Activated gamma-delta T cell (primary cell): ENCODE measurements around the gene CLIC4.
"Not testable (repeated sequence)": the region's sequence is repeated elsewhere in the genome, so short reads cannot be mapped to it uniquely, and the experiment has no call there.

ENCODE experiments used
- DNase-seq: peaks from one replicate; lab custom pipeline; 2025; lab: John Stamatoyannopoulos, UW

CLIC4 gene

GRCh38 chr1:24717887-24718650, 27.2 kb upstream of the CLIC4 start:
- no peak for DNase-seq

- no peak for DNase-seq
Observed at GRCh38 chr1:24720152-24720551, 25.1 kb upstream of the CLIC4 start.

- no peak for DNase-seq
Observed at GRCh38 chr1:24721533-24721932, 23.7 kb upstream of the CLIC4 start.

GRCh38 chr1:24722073-24723035, 22.9 kb upstream of the CLIC4 start:
- DNase-seq: not testable (repeated sequence)

- DNase-seq: no peak
Observed at GRCh38 chr1:24724345-24725208, 20.7 kb upstream of the CLIC4 start.

GRCh38 chr1:24725209-24725651, 20.0 kb upstream of the CLIC4 start:
- no peak for DNase-seq

- no peak for DNase-seq
Observed at GRCh38 chr1:24726741-24727140, 18.5 kb upstream of the CLIC4 start.

- no peak for DNase-seq
Observed at GRCh38 chr1:24727501-24728216, 17.6 kb upstream of the CLIC4 start.

GRCh38 chr1:24728982-24729381, 16.3 kb upstream of the CLIC4 start:
- no peak for DNase-seq

GRCh38 chr1:24732186-24732885, 12.9 kb upstream of the CLIC4 start:
- no peak for DNase-seq

GRCh38 chr1:24733342-24733741, 11.9 kb upstream of the CLIC4 start:
- DNase-seq: not testable (repeated sequence)

- DNase-seq: no peak
Observed at GRCh38 chr1:24735156-24735508, 10.1 kb upstream of the CLIC4 start.

GRCh38 chr1:24735509-24736375, 9.5 kb upstream of the CLIC4 start:
- no peak for DNase-seq

- DNase-seq: no peak
Observed at GRCh38 chr1:24737368-24738117, 7.7 kb upstream of the CLIC4 start.

GRCh38 chr1:24739241-24739640, 6.0 kb upstream of the CLIC4 start:
- DNase-seq: no peak

GRCh38 chr1:24742090-24742938, 2.9 kb upstream of the CLIC4 start:
- DNase-seq: no peak

GRCh38 chr1:24743404-24744211, 1.6 kb upstream of the CLIC4 start:
- DNase-seq: no peak
